Panc1 (cell line): ENCODE results near the gene HTRA3.

ENCODE experiments used
- CTCF ChIP-seq: fragments of 450-650 bp; IDR thresholded peaks from 2 replicates; pipeline ENCODE4 v1.5.1; 2017; ENCODE audit warnings: mild to moderate bottlenecking
- POLR2AphosphoS5 ChIP-seq: IDR thresholded peaks from 2 replicates; pipeline ENCODE4 v1.6.1; 2012; ENCODE audit warnings: mild to moderate bottlenecking, low read depth, low read length, moderate library complexity
- SIN3A ChIP-seq: IDR thresholded peaks from 2 replicates; pipeline ENCODE4 v1.6.1; 2012; ENCODE audit warnings: low read depth, mild to moderate bottlenecking, low read length, moderate library complexity, borderline replicate concordance; ENCODE audit not compliant: insufficient read depth
- TCF7L2 ChIP-seq: IDR thresholded peaks from 2 replicates; pipeline ENCODE4 v1.6.1; 2011; ENCODE audit warnings: mild to moderate bottlenecking, low read depth, low read length, inconsistent platforms
- TF ChIP-seq, protein P1 (sequence below), 2 experiments: IDR thresholded peaks; 2 replicates each; pipeline ENCODE4 v1.6.1; 2011 to 2012; ENCODE audit warnings: low read depth in 2 of 2, control low read depth in 1 of 2, low read length in 1 of 2, mild to moderate bottlenecking in 1 of 2, moderate library complexity in 1 of 2; ENCODE audit not compliant: insufficient read depth in 1 of 2

- TF ChIP-seq POLR2AphosphoS5 = no peak
- TF ChIP-seq CTCF = no peak
- TF ChIP-seq, protein P1, sequence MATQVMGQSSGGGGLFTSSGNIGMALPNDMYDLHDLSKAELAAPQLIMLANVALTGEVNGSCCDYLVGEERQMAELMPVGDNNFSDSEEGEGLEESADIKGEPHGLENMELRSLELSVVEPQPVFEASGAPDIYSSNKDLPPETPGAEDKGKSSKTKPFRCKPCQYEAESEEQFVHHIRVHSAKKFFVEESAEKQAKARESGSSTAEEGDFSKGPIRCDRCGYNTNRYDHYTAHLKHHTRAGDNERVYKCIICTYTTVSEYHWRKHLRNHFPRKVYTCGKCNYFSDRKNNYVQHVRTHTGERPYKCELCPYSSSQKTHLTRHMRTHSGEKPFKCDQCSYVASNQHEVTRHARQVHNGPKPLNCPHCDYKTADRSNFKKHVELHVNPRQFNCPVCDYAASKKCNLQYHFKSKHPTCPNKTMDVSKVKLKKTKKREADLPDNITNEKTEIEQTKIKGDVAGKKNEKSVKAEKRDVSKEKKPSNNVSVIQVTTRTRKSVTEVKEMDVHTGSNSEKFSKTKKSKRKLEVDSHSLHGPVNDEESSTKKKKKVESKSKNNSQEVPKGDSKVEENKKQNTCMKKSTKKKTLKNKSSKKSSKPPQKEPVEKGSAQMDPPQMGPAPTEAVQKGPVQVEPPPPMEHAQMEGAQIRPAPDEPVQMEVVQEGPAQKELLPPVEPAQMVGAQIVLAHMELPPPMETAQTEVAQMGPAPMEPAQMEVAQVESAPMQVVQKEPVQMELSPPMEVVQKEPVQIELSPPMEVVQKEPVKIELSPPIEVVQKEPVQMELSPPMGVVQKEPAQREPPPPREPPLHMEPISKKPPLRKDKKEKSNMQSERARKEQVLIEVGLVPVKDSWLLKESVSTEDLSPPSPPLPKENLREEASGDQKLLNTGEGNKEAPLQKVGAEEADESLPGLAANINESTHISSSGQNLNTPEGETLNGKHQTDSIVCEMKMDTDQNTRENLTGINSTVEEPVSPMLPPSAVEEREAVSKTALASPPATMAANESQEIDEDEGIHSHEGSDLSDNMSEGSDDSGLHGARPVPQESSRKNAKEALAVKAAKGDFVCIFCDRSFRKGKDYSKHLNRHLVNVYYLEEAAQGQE (IDR thresholded peaks at IDR 0.05; ENCODE audit: insufficient read depth in 1 of 2, low read depth in 2 of 2, low read length in 1 of 2) = no peak
- no peak for TF ChIP-seq TCF7L2
- TF ChIP-seq SIN3A = no peak
Observed at GRCh38 chr4:8289151-8289750, 19.7 kb downstream of the HTRA3 start.
